SIG-M5 (cell line): Measurements from ENCODE around the gene MSL3.

ENCODE experiments used
- DNase-seq: peaks from one replicate; lab custom pipeline; 2025; lab: John Stamatoyannopoulos, UW

MSL3 gene

GRCh38 chrX:11759461-11760311 is 1.6 kb downstream of the MSL3 start:
- peak; percentile 32 for DNase-seq

DNA sequence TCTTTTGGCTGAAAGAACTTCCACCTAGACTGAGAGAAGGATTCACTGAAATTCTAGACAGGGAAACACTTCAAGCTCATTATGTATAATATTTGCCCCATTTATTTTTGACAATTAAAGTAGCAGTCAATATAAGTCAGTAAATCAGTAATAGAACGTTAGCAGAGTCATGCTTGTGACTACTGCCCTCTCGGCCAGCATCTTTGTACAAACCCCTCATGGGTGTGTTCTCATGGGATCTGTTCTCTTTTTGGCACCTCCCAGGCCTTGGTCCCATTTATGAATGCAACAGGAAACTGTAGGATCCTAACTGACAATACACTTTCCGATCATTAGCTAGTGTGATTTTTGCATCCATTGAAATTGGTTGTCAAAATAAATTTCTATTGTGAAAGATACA is 2.9 kb downstream of the MSL3 start:
- DNase-seq, result no peak

- no peak for DNase-seq
These were observed 6.6 kb downstream of the MSL3 start for GRCh38 chrX:11764602-11765067.

DNA sequence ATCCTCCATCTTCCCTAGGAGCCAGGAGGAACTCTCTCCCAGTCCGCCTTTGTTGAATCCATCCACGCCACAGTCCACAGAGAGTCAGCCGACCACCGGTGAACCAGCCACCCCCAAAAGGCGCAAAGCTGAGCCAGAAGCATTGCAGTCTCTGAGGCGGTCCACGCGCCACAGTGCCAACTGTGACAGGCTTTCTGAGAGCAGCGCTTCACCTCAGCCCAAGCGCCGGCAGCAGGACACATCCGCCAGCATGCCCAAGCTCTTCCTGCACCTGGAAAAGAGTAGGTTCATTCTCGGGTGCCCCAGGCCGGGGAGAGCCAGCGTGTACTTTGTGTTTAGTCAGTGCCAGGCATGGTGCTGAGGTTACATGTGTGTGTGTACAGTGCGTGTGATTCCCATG is 7.4 kb downstream of the MSL3 start:
- no peak for DNase-seq

DNA sequence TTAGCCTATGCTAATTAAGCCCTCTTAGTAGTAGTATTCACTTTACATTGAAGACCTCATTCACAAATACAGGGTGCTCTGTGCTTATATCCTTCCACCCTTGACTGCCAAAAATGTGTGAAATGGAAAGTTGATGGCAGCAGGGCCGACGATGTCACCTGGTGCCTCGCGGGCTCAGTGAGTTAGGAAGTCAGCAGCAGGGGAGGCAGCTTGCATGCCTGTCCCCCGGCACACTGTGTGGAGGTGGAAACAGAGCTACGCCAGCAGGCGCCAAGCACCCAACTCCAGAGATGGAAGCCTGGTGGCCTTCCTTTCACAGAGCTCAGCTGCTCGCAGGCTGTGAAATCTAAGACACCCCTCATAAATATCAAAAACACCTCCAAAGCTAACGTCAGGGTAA is 8.4 kb downstream of the MSL3 start:
- no peak for DNase-seq

GRCh38 chrX:11768039-11768438 is 10.0 kb downstream of the MSL3 start:
- DNase-seq, result no peak

DNA sequence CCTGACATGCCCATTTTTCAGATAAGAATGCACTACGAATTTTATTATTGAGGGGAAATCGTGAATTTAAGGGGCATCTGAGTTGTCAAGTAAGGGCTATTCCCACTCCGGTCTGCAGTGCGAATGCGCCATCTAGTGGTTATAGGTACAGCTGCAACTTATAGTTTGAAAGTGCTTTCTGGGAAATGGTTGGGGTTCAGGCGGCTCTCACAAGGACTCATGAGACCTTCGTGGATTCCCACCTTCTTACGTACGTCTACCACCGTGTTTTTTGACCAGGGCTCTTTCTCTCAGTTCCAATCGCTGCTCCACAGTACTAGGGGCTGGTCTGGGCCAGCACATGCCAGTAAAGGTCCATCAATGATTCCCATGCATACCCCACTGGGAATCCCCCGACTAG is 12.3 kb downstream of the MSL3 start:
- no peak for DNase-seq

- DNase-seq, result no peak
These were observed 20.2 kb downstream of the MSL3 start for GRCh38 chrX:11778230-11778629.

GRCh38 chrX:11781133-11781532 is 23.1 kb downstream of the MSL3 start:
- DNase-seq, result no peak

DNA sequence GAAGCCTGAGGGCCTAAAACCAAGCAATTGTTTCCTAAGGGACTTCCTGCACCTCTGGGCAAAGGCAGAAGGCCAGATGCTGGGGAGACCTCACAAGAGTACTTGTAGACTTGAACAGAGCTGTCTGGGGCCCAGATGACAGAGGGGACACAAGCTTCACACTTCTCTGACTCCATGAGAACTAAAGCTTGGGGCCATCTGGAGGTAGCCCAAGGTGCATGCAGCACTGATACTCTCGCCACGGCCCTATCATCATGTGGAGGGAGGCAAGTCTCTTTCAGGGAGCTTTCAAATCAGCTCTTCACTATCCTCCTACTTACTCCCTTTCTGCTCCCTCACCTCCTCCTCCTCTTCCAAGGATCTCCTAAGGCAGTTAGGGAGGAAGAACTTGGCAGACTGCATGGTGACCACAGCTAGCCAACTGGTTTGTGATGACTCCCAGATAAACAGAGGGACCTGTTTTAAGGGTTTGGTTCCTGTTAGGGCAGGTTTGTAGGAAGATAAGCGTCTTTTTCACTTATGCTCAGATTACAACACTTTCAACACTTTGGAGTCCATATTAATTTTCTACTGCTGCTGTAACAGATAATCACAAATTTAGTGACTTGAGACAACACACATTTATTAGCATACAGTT is 23.8 kb downstream of the MSL3 start:
- no peak for DNase-seq

GRCh38 chrX:11784543-11784942 is 26.5 kb downstream of the MSL3 start:
- DNase-seq, result no peak

- DNase-seq, result no peak
These were observed 28.8 kb downstream of the MSL3 start for GRCh38 chrX:11786862-11787261.

DNA sequence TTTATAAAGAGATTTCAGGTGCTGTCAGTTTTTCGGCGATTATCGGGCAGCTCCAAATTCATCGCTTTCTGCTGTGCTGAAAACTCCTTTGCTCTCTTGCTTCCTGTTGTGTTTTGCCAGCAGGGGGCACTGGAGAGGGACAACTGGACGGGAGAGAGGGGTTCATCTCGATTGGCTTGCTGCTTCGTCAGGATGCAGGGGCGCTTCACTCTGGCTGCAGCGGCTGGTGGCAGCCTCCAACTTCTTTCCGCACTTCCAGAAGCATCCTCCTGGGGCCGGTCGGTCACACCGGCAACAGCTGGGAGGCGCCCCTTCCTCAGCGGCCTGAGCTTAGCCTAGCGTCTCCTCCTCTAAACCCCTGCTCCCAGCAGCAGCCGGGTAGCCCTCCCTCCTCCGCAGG is 29.5 kb downstream of the MSL3 start:
- no peak for DNase-seq

- DNase-seq, result no peak
These were observed 31.8 kb downstream of the MSL3 start for GRCh38 chrX:11789809-11790208.

DNA sequence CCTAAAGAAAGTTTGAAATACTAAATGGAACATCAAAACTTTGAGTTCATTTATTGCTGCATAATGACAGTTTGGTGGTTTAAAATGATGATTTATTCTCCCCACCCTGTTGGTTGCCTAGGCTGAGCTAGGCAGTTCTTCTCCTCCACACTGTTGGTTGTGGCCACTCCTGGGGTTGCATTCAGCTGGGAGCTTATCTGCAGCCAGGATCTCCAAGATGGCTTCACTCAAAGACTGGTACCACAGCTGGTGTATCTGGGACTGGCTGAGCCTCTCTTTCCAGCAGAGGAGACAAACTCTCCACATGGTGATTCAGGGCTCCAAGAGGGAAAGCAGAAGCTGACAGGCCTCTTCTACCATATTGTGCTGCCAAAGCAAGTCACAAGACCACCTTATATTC is 33.1 kb downstream of the MSL3 start:
- no peak for DNase-seq

DNA sequence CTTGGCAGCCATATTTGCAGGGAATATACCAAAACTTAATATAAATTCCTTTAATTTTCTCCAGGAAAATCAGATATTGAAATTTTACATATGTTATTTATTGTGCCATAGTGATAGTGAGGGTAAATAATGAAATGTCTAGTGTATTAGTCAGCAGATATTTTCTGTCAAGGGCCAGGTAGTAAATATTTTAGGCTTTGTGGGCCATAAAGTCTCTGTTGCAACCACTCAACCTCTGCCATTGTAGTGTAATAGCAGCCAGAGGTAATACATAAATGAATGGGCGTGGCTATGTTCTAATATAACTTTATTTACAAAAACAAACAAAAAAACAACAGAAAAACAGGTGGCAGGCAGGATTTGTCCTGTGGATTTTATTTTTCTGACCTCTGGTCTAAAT is 33.5 kb downstream of the MSL3 start:
- DNase-seq, result no peak

GRCh38 chrX:11792461-11793421 is 34.7 kb downstream of the MSL3 start:
- DNase-seq, result no peak

GRCh38 chrX:11793734-11794133 is 35.7 kb downstream of the MSL3 start:
- DNase-seq, result no peak

DNA sequence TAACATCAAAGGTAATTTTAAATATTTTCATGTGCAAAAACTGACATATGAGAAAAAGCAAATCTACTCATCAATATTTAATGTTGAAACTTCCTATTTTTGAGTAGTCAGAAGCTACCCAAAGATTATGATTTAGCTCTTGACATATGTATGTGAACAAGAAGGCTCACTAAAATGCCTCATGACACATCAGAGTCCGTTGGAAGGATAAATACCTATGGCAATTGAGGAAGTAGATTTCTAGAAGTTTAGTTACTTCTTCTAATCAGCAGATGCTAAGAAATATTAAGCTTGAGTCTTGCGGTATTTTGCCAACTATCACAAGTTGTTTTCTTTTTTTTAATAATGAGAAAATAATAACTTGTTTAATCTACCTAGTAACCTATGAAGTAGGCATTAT is 55.3 kb downstream of the MSL3 start:
- DNase-seq, result no peak
